ENCODE measurements around the gene RERG. TPM values are rescaled to one million over a fixed set of nuclear protein-coding genes. Genes with fewer than 3 reads are reported as not detected.

RERG gene
- total RNA-seq, 1 donor from 2014 or later = 5.9 TPM

GRCh38 chr12:15188127-15188526 lies 33.1 kb downstream of the RERG start:
- DNase-seq (ENCODE audit: low spot score) = no peak

DNA sequence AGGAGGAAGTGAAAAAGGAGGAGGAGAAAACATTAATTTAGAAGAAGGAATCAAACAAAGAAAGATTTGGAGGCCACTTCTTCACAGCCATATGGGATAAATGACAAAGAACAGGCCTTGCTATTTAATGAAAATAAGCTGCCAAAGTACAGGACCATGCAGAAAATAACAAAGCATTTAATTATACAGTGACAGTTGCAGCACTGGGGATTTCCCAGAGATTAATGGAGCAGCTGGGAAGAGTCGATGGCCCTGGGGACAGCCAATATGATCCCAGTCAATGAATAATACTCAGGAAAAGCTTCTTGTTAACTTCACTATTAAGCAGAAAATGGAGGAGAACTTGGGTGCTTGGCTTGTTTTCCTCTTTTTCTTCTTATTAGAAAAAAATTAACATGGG lies 34.6 kb downstream of the RERG start:
- DNase-seq (ENCODE audit: low spot score) = no peak

GRCh38 chr12:15184484-15184883 lies 36.7 kb downstream of the RERG start:
- no peak for DNase-seq (ENCODE audit: low spot score)

DNA sequence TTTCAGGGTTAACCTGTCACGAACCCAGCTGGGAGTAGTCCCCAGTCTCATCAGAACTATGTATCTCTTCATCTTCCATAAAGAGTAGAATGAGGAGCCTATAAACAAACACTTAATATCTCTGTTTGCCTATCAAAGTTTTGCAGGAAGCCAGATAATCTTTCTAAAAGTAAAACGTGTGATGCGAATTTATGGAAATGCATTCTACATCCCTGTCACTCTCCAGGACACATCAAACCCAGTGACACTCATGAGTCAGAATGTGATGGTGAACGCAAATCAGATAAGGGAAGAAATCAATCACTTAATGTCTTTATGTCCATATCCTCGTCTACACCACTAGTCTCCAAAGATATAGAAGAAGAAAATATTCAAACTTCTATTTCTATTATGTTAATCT lies 37.4 kb downstream of the RERG start:
- DNase-seq (ENCODE audit: low spot score) = no peak

DNA sequence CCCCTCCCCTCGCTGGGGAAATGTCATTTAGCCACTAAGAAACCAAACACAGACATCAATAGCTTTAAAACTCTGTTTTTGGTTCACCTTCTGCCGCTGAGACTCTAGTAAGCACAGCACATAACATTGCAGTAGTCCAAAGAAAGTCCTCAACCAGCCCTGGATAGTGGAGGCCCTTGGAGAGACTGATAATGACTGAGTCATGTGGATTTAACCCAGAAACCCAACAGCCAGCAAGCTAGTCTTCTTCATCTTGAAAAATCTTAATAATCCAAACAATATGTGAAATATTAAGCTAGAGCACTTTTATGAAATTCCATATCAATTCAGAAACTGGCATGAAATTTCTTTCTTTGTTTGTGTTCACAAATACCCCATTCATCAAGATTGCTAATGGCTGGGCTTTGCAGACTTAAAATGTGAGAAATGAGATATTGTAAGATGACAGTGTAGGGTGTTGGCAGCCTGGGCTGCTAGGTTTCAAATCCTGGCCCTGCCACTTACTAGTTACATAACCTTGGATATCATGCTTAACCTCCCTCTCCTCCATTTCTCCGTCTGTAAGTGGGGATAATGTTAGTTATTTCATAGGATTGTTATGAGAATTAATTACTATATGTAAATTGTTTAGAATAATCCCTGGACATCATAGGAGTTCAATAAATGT lies 40.1 kb downstream of the RERG start:
- DNase-seq (ENCODE audit: low spot score) = no peak

DNA sequence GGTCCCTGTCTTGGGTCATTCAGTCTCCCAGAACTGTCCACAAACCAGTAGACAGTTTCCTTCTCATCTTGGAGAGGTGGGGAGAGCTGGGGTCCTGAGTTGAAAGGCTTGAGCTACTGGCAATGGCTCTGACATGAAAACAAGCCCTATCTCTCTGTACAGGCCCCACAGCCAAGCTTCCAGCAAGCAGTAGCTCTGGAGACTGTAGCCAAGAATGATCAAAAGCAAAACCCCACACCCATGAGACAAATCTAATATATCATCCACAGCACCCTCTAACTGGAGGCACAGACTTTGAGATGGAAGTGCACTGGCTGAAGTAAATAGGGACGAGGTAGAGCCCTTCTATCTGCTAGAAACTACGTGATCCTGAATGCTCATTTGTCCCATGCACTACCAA lies 40.9 kb downstream of the RERG start:
- no peak for DNase-seq (ENCODE audit: low spot score)

- DNase-seq (ENCODE audit: low spot score) = no peak
These were observed 41.5 kb downstream of the RERG start for GRCh38 chr12:15179672-15180071.

DNA sequence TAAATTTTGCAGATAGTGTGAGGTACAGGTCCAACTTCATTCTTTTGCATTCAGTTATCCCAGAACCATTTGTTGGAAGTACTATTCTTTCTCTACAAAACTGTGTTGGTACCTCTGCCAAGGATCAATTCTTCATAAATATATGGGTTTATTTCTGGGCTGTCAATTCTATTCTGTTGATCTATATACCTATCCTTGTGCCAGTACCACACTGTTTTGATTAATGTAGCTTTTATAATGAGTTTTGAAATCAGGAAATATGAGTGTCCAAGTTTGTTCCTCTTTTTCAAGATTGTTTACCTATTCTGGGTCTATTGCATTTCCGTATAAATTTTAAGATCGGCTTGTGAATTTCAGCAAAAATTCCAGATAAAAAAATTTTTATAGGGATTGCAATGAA lies 48.1 kb downstream of the RERG start:
- DNase-seq (ENCODE audit: low spot score) = no peak

DNA sequence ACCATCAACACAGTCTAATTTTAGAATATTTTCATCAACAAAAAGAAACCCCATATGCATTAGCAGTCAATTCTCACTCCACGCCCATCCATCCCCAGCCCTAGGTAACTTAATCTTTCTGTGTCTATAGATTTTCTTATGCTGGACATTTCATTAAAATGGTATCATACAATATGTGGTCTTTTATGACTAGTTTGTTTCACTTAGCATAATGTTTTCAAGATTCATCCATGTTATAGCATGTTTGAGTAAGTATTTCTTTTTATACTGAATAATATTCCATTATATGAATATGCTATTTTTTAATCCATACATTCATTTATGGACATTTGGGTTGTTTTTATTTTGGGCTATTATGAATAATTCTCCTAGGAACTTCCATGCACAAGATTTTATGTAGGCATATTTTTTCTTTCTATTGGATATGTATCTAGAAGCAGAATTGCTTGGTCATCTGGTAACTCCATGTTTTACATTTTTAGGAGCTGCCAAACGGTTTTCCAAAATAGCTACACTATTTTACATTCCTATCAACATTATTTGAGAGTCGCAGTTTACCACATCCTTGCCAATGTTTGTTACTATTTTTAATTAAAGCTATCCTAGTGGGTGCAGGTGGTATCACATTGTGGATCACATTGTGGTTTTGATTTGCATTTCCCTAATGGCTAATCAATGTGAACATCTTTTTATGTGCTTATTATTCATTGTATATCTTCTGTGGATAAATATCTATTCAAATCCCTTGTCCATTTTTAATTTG lies 49.0 kb downstream of the RERG start:
- no peak for DNase-seq (ENCODE audit: low spot score)

GRCh38 chr12:15171012-15171655 lies 50.1 kb downstream of the RERG start:
- DNase-seq (ENCODE audit: low spot score) = no peak

DNA sequence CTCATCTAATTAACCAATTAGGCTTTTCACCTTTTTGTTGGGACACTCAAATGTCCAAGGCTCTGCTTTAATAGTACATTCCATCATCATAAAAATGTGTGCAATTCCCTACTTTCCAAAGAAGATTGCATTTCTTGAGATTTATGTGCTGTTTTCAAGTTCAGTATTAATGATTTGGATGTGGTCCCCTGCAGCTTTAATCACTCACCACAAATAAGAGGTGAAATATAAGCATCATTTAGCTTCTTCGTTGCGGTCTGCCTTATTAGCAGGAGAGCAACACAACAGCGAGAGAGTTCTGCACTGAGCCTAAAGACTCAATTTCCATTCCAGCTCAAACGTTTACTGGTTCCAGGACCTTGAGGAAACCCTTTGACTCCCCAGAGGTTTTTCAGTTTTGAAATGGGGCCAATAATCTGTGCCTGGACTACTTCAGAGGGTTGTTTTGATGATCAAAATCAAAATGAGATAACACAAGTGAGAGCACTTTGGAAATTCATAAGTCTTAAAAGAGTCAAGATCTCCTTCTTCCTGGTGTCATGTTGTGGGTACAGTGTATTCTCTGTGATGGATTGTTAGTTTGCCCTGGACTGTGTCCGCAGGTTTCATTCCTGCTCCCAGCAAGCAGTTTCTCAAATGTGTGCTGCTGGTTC lies 53.1 kb downstream of the RERG start:
- DNase-seq (ENCODE audit: low spot score) = no peak

DNA sequence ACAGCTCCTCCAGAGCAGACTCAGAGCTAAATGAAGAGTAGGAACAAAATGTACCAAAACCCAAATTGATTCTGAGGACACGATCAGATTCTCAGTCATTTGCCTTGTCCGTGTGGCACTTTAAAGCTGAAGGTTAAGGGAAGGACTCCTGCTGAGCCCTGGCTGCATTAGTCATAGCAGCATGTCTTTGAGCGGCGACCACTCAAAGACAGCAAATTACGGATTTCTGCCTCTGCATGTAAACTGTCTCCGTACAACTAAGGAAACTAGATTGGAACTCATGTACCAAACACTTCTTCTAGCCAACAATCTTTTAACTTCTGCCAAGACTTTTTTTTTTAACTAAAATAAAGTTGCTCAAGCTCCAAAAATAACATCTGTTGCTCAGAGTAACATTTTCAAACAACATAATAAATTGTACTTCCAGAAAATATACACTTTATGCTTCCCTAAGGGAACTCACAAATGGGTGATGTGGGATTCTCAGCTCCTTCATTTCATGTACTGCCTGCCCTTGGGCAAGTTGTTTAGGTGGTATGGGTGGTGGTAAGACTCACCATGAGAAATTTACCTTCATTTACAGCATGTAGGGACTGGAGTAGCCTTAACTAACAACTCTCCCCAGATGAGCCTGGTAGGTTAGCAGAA lies 56.1 kb downstream of the RERG start:
- DNase-seq (ENCODE audit: low spot score) = no peak

DNA sequence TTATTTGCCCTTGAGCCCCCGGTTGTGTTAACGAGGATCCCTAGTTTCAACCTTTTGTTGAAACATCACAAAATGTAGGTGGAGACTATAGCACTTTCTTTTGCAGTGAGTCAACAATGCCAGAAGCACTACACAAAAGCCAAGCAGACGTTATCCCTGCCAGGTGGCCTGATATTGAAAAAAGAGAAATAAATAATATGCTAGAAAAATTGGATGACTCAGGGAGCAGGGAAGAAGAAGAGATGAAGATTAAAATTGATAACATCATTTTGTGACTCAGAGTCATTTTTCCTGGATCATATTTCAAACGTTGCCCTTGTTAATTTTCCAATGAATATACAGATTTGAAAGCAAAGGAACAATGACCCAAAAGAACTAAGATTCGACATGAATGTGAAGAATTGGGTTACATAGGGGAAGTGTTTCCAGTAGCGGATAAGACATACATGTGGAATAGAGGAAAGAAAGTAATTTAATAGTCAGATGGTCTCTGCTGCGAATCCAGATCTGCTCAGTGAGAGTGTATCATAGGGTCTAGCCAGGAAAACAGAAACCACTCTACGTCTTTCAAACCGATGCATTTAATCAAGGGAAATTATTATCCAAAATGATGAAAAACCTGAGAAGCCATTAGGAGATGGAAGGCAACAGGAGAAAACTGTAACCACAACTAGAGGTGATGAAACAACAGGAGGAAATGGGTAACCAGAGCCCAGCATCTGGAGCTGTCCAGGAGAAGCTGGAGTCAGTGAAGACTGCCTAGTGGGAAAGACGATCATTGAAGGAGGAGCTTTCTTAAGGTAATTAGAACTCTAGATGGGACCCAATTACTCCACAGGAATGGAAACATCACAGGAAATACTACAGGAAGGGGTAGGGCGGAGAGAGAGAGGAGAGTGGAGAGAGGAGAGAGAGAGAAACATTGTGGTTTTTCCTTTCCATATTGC lies 57.9 kb downstream of the RERG start:
- DNase-seq (ENCODE audit: low spot score) = no peak

DNA sequence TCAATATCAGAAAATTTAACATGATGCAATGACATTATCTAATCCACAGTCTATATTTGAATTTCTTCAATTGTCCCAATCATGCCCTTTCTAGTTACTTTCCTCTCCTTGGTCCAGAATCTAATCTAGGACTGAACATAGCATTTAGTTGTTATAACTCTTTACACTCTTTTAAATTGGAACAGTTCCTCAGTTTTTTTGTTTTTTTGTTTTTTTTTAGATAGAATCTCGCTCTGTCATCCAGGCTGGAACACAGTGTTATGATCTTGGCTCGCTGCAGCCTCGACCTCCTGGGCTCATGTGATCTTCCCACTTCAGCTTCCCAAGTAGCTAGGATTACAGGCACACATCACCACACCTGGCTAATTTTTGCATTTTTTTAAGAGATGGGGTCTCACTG lies 63.1 kb downstream of the RERG start:
- DNase-seq (ENCODE audit: low spot score) = no peak

GRCh38 chr12:15157269-15157671 lies 63.9 kb downstream of the RERG start:
- no peak for DNase-seq (ENCODE audit: low spot score)

DNA sequence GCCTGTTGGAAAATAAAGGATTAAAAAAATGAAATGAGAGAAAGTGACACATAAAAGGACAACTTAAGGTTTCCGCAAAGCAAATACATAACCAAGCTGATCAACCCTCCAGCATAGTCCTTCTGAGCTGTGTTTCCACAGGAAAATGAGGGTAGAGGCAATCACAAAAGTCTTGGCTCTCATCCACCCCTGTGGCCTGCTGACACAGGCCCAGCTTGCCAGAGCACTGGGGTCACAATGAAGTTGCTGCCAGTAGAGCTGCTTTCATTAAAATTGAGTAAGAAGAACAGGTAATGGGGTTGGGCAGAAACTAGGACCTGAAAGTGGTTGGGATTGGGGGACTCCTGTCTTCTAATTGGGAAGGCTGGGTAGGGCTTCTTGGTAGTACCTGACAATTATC lies 65.9 kb downstream of the RERG start:
- no peak for DNase-seq (ENCODE audit: low spot score)

DNA sequence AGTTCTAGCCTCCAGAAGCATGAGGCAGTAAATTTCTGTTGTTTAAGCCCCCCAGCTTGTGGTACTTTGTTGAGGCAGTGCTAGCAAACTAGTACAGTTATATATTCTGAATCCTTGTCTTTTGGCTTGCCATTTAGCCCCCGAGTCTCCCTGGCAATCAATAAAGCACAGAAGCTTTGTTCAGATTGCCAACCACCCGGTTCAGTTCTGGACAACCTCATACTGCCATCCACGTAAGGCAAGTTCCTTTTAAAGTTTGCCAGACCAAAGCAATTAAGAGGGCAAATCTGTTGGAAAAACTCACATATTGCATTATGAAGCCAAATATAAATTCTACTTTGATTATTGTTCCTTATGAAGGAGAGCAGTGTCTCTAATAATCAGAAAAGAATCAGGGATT lies 67.1 kb downstream of the RERG start:
- no peak for DNase-seq (ENCODE audit: low spot score)

DNA sequence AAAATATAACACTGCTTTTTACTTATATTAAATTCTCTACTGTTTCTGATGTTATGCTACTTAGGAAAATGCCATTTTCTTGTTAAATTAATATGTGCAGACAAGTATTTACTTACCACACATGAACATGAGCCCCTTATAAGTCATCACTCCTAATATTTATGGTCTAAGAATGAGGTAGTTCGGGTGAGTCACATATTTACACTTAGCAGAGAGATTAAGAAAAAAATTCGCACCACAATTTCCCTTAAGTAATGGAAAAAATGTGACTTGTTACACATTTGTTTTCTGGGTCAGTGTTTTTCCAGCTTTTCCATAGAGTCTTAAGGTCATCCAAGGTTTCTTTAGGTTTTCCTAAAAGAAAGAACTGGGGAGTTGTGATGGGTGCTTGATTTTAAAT lies 68.3 kb downstream of the RERG start:
- no peak for DNase-seq (ENCODE audit: low spot score)

GRCh38 chr12:15152456-15152855 lies 68.8 kb downstream of the RERG start:
- no peak for DNase-seq (ENCODE audit: low spot score)

- DNase-seq (ENCODE audit: low spot score) = no peak
These were observed 69.8 kb downstream of the RERG start for GRCh38 chr12:15151161-15152091.

Measured in mucosa of gallbladder (tissue), 1 donor.